DND-41 (cell line): ENCODE results near the gene ZSWIM4.

Source experiments
- ATAC-seq: fragments of 200-7000 bp; cut with Tn5 transposase; 3 replicates; pipeline ENCODE4 v1.9.1; 2021; ENCODE audit warnings: low read depth; ENCODE audit not compliant: insufficient read depth
- DNase-seq: peaks from one replicate; pipeline ENCODE4 v3.0.0-alpha.2; 2020
- H2AFZ ChIP-seq: 2 replicates; pipeline ENCODE4 v1.6.0; 2012; ENCODE audit warnings: low read depth, low read length
- H3K27ac ChIP-seq: 2 replicates; pipeline ENCODE4 v1.5.1; 2012; ENCODE audit warnings: low read length, inconsistent platforms
- H3K27me3 ChIP-seq: fragments of 200-600 bp; sonication (generic); 2 replicates; pipeline ENCODE4 v1.6.0; 2012; ENCODE audit warnings: low read length, mild to moderate bottlenecking, inconsistent platforms; ENCODE audit not compliant: insufficient read depth, poor library complexity
- H3K36me3 ChIP-seq: 2 replicates; pipeline ENCODE4 v1.5.1; 2012; ENCODE audit warnings: low read length, inconsistent platforms; ENCODE audit not compliant: insufficient read depth
- H3K4me1 ChIP-seq: 2 replicates; pipeline ENCODE4 v1.5.1; 2012; ENCODE audit warnings: mild to moderate bottlenecking, low read length; ENCODE audit not compliant: insufficient read depth
- H3K4me2 ChIP-seq: 2 replicates; pipeline ENCODE4 v1.6.0; 2012; ENCODE audit warnings: mild to moderate bottlenecking, moderate library complexity, low read length, inconsistent platforms; ENCODE audit not compliant: insufficient read depth
- H3K4me3 ChIP-seq, 2 experiments: fragments of 200-600 bp in 1 of 2; shearing (Covaris generic) in 1 of 2; 2 replicates each; pipeline ENCODE4 v1.5.1; 2012 to 2016; ENCODE audit warnings: inconsistent platforms in 2 of 2, low read length in 2 of 2, mild to moderate bottlenecking in 2 of 2, low read depth in 1 of 2, moderate library complexity in 1 of 2
- H3K79me2 ChIP-seq: 2 replicates; pipeline ENCODE4 v1.6.0; 2012; ENCODE audit warnings: low read length, inconsistent platforms; ENCODE audit not compliant: insufficient read depth
- H3K9ac ChIP-seq: 2 replicates; pipeline ENCODE4 v1.6.0; 2012; ENCODE audit warnings: low read depth, mild to moderate bottlenecking, inconsistent platforms, low read length, moderate library complexity
- H3K9me3 ChIP-seq: 2 replicates; pipeline ENCODE4 v1.5.1; 2012; ENCODE audit warnings: low read length, moderate library complexity, mild to moderate bottlenecking, inconsistent platforms; ENCODE audit not compliant: insufficient read depth, severe bottlenecking
- H4K20me1 ChIP-seq: 2 replicates; pipeline ENCODE4 v1.6.0; 2012; ENCODE audit warnings: low read length; ENCODE audit not compliant: insufficient read depth
- EZH2 ChIP-seq: IDR thresholded peaks from 3 replicates; pipeline ENCODE4 v1.6.1; 2012; ENCODE audit warnings: borderline replicate concordance, low read depth, mild to moderate bottlenecking, moderate library complexity, low read length, inconsistent platforms; ENCODE audit not compliant: severe bottlenecking
- TF ChIP-seq, protein P1 (sequence below): IDR thresholded peaks from 2 replicates; pipeline ENCODE4 v1.5.1; 2012; ENCODE audit warnings: borderline replicate concordance, low read length, moderate library complexity, mild to moderate bottlenecking; ENCODE audit not compliant: poor library complexity, severe bottlenecking; ENCODE audit errors: extremely low read depth

The ZSWIM4 gene

GRCh38 chr19:13872695-13873389 is 77.6 kb downstream of the ZSWIM4 start:
- Histone ChIP-seq H3K36me3 (peaks cover 14% of the 10 kb centered on the region), H3K4me2 (no peak overlapping the region), H3K4me1 (peaks cover 9% of the 10 kb centered on the region; the same call in 1 of the 2 replicates), H3K79me2 (peaks cover 45% of the 10 kb centered on the region), H4K20me1 (peaks cover 24% of the 10 kb centered on the region; the same call in 1 of the 2 replicates), H3K27me3 (no peaks in the 10 kb centered on the region), H3K4me3 (no peak overlapping the region), H3K9me3 (no peaks in the 10 kb centered on the region), H3K9ac (no peak overlapping the region), H3K27ac (no peak overlapping the region), H2AFZ (no peak overlapping the region)
- ATAC-seq (no peak), DNase-seq (no peak)
- TF ChIP-seq, protein P1, sequence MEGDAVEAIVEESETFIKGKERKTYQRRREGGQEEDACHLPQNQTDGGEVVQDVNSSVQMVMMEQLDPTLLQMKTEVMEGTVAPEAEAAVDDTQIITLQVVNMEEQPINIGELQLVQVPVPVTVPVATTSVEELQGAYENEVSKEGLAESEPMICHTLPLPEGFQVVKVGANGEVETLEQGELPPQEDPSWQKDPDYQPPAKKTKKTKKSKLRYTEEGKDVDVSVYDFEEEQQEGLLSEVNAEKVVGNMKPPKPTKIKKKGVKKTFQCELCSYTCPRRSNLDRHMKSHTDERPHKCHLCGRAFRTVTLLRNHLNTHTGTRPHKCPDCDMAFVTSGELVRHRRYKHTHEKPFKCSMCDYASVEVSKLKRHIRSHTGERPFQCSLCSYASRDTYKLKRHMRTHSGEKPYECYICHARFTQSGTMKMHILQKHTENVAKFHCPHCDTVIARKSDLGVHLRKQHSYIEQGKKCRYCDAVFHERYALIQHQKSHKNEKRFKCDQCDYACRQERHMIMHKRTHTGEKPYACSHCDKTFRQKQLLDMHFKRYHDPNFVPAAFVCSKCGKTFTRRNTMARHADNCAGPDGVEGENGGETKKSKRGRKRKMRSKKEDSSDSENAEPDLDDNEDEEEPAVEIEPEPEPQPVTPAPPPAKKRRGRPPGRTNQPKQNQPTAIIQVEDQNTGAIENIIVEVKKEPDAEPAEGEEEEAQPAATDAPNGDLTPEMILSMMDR, result no peak
- TF ChIP-seq EZH2, result no peak

DNA sequence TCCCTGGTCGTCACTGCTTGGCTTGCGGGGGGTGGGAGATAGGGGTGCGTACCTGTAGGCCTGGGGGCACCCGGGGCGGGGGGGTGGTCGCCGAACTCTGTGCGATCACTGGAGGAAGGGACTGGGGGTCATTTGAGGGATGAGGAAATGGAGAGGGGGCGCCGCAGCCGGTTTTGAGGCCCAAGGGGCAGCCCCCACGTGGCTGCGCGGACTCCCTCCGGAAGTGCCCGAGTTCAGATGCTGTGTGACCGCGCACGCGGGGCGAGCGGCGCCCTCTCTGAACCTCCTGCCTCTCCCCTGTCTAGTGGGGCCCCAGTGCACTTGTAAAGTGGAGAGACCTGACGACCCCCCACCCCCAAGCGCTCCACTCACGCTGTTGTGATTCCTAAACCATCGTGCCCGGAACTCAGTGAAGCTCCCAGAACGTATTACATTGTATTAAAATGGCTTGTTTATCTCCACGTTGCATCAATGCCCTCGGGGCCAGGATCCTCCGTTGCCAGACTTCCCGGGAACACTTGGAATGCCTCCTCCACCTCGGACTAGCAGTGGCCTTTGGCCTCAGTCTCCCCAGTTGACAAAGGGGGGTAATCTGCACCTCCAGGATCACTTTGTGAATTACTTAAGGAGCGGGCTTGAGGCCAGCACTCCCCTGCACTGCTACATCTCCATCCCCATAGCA is 78.7 kb downstream of the ZSWIM4 start:
- no peaks in the 10 kb centered on the region for H3K27me3 ChIP-seq
- H3K27ac ChIP-seq, result no peak overlapping the region

DNA sequence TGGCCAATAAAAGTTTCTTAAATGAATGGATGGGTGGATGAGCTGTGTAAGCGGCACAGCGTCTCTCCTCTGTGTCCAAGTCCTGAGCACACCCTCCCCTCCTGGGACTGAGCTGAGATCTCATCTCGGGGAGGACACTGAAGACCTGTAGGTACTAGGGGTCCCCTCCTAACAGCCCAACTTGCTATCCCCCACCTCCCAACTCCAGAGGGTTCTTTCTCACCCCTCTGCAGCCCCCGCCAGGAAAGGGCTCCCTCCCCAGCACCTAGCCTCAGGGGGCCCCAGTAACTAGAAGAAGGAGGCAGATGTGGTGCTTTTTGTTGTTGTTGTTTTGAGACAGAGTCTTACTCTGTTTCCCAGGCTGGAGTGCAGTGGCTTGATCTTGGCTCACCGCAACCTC is 80.6 kb downstream of the ZSWIM4 start:
- Histone ChIP-seq H3K36me3 (peaks cover 7% of the 10 kb centered on the region), H3K27me3 (no peaks in the 10 kb centered on the region), H3K4me1 (peaks cover 15% of the 10 kb centered on the region), H3K4me3 (no peak overlapping the region), H2AFZ (no peak overlapping the region), H3K79me2 (peaks cover 24% of the 10 kb centered on the region), H3K4me2 (no peak overlapping the region), H3K9ac (no peak overlapping the region), H3K27ac (no peak overlapping the region), H4K20me1 (peaks cover 21% of the 10 kb centered on the region; the same call in 1 of the 2 replicates), H3K9me3 (no peaks in the 10 kb centered on the region)
- ATAC-seq, result no peak
- no peak for DNase-seq
- TF ChIP-seq, protein P1, result no peak
- no peak for TF ChIP-seq EZH2

More for the DNA sequence above, 78.7 kb downstream of the ZSWIM4 start:
- ATAC-seq (no peak), DNase-seq (no peak)
- Histone ChIP-seq H3K4me2 (no peak overlapping the region), H3K9me3 (no peaks in the 10 kb centered on the region), H3K4me1 (peaks cover 6% of the 10 kb centered on the region; the same call in 1 of the 2 replicates), H3K36me3 (peaks cover 14% of the 10 kb centered on the region), H3K9ac (no peak overlapping the region), H3K79me2 (peaks cover 37% of the 10 kb centered on the region), H3K4me3 (no peak overlapping the region), H4K20me1 (peaks cover 24% of the 10 kb centered on the region; the same call in 1 of the 2 replicates), H2AFZ (no peak overlapping the region)
- TF ChIP-seq EZH2, result no peak
- TF ChIP-seq, protein P1, result no peak
